Central memory CD8-positive, alpha-beta T cell (primary cell): ENCODE measurements around the gene DIAPH2.

ENCODE experiments used
- ATAC-seq: fragments of 150-1000 bp; cut with Tn5 transposase; replicated peaks from 2 replicates; pipeline ENCODE4 v1.10.0; 2022; ENCODE audit warnings: mild to moderate bottlenecking, moderate FRiP score, moderate number of reproducible peaks; ENCODE audit not compliant: poor library complexity, severe bottlenecking; ENCODE audit errors: extremely low read depth
- DNase-seq, 2 donors: peaks; one replicate each; pipeline ENCODE4 v3.0.0; 2021; ENCODE audit warnings: low spot score in 2 of 2
- H3K27ac Mint-ChIP-seq: one replicate; pipeline ENCODE4 v1.8.0; 2022; ENCODE audit warnings: low read depth, mild to moderate bottlenecking, moderate library complexity, mixed read lengths
- H3K27me3 Mint-ChIP-seq: one replicate; pipeline ENCODE4 v1.8.0; 2022; ENCODE audit warnings: mixed read lengths
- H3K36me3 Mint-ChIP-seq: one replicate; pipeline ENCODE4 v1.8.0; 2022; ENCODE audit warnings: mild to moderate bottlenecking, moderate library complexity, mixed read lengths; ENCODE audit not compliant: insufficient read depth
- H3K4me1 Mint-ChIP-seq: one replicate; pipeline ENCODE4 v1.8.0; 2022; ENCODE audit warnings: mixed read lengths
- H3K4me3 Mint-ChIP-seq: one replicate; pipeline ENCODE4 v1.8.0; 2022; ENCODE audit warnings: mild to moderate bottlenecking, moderate library complexity, mixed read lengths
- H3K9me3 Mint-ChIP-seq: one replicate; pipeline ENCODE4 v1.8.0; 2022; ENCODE audit warnings: mixed read lengths

Gene DIAPH2

DNA sequence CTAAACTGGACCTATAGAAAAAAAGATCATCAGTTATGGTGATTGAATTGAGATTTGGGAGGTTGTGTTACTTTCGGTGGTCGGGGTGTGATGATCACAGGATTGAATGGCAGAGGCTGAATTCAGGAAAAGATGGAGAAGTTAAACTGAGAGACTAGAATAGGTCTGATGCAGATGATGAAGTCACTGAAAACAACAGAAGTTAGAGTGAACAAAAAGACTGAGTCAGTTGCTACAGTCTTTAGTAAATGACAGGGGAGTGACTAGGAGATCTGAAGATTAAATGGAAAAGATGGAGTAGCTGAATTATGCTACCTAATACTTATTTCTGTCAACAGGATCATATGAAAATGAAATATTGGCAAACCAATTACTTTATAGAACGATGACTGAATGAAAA is 362.2 kb downstream of the DIAPH2 start:
- H3K4me3 Mint-ChIP-seq, result no peak overlapping the region
- H3K27me3 Mint-ChIP-seq, result no peaks in the 10 kb centered on the region
- no peaks in the 10 kb centered on the region for H3K4me1 Mint-ChIP-seq
- ATAC-seq (no peak), DNase-seq (no peak)
- H3K36me3 Mint-ChIP-seq, result no peaks in the 10 kb centered on the region
- no peaks in the 10 kb centered on the region for H3K9me3 Mint-ChIP-seq
- H3K27ac Mint-ChIP-seq, result no peak overlapping the region

DNA sequence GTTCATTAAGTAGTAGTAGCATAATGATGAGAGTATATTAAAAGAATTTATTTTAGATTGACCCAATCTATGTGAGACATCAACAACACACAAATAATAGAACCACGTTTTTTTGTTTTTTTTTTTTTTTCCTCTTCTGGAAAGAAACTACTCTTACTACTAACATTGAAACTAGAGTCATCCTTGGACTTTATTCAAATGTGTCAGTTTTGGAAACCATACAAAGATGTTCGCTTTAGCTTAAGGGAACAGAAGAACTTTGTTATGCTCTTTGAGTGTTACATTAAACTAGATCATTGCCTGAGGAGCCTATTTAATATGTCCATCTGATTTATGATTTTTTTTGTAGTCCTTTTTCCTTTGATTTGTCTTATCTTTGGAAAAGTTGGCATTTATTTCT is 365.8 kb downstream of the DIAPH2 start:
- peaks cover 3% of the 10 kb centered on the region for H3K4me1 Mint-ChIP-seq
- no peaks in the 10 kb centered on the region for H3K9me3 Mint-ChIP-seq
- H3K36me3 Mint-ChIP-seq, result no peaks in the 10 kb centered on the region
- no peaks in the 10 kb centered on the region for H3K27me3 Mint-ChIP-seq
- ATAC-seq, result no peak
- no peak overlapping the region for H3K4me3 Mint-ChIP-seq
- DNase-seq, result no peak
- H3K27ac Mint-ChIP-seq, result no peak overlapping the region

DNA sequence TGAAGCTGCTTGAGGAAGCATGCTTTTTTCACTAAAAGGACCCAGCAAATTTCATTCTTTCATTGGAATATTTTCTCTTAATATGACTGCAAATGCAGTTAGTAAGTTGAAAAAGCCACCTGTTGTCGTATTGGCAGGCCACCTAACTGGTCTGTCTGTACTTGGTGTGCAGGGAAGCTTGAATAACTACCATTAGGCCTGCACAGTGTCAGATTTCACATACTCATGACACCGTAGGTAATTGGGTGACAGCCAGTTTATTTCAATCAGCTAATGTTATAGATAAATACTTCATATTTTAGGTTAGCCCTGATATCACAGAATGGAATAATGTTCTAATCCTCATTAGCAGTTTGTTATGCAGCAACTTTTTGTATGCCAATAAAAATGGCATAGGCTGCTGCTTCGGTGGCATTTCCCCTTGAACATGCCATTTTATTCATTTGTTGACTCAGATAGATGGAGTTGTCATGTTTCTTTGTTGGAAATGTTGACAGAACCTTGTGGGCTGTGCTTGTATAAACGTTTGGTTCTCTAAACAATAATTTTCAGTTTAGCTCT is 372.8 kb downstream of the DIAPH2 start:
- Mint-ChIP-seq H3K4me1 (peaks cover 5% of the 10 kb centered on the region), H3K27me3 (no peaks in the 10 kb centered on the region), H3K4me3 (no peak overlapping the region), H3K27ac (no peak overlapping the region), H3K36me3 (no peaks in the 10 kb centered on the region), H3K9me3 (no peaks in the 10 kb centered on the region)
- no peak for DNase-seq
- ATAC-seq, result no peak

DNA sequence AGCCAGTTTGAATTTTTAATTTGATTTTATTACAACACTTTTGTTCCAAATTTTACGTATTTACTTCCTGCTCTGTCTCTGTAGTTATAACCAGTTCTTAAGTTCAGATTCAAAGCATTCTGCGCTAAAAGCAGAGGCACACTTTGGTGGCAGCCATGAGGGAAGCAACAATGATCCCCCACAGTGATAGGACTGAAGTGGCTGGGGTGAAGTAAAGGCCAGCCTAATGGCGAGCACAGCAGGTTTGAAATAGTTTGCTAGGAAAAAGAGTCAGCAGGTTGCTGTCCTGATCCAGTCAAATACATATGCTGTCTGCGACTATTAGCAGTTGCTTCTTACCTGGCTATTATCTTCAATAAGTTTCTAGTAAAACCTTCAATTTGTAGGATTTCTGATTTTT is 375.4 kb downstream of the DIAPH2 start:
- DNase-seq (no peak), ATAC-seq (no peak)
- H3K36me3 Mint-ChIP-seq, result no peaks in the 10 kb centered on the region
- no peak overlapping the region for H3K4me3 Mint-ChIP-seq
- H3K27ac Mint-ChIP-seq, result no peak overlapping the region
- H3K4me1 Mint-ChIP-seq, result peaks cover 5% of the 10 kb centered on the region
- H3K27me3 Mint-ChIP-seq, result no peaks in the 10 kb centered on the region
- H3K9me3 Mint-ChIP-seq, result no peaks in the 10 kb centered on the region

DNA sequence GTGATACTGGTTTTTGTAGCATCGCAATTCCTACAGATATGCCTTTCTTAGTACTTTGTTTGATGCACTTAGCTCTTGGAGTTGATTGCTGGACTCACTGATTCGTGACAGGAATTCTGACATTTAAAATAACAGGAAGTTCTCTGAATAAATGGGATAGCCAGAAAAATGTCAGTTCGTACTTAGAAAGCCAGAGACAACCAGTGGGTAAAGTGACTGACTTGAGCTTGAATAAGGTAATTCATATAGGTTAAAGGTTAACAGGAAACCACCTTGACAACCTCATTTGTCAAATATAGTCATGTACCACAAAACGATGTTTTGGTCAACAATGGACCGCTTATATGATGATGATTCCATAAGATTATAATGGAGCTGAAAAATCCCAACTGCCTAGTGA is 380.4 kb downstream of the DIAPH2 start:
- no peak overlapping the region for H3K27ac Mint-ChIP-seq
- no peak for ATAC-seq
- DNase-seq, result no peak
- H3K9me3 Mint-ChIP-seq, result no peaks in the 10 kb centered on the region
- no peaks in the 10 kb centered on the region for H3K36me3 Mint-ChIP-seq
- no peak overlapping the region for H3K4me3 Mint-ChIP-seq
- no peaks in the 10 kb centered on the region for H3K27me3 Mint-ChIP-seq
- no peaks in the 10 kb centered on the region for H3K4me1 Mint-ChIP-seq

DNA sequence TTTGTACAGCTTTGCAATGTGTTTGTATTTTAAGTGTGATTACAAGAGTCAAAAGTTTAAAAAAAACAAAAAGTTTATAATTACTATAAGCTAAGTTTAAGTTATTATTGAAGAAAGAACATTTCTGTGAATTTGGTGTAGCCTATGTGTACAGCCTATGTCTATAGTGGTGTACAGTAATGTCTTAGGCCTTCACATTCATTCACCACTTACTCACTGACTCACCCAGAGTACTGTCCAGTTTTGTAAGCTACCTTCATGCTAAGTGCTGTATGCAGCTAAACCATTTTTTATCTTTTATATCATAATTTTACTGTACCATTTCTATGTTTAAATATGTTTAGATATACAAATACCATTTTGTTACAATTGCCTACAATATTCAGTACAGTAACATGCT is 381.3 kb downstream of the DIAPH2 start:
- no peaks in the 10 kb centered on the region for H3K9me3 Mint-ChIP-seq
- H3K4me1 Mint-ChIP-seq, result no peaks in the 10 kb centered on the region
- H3K36me3 Mint-ChIP-seq, result no peaks in the 10 kb centered on the region
- no peak for ATAC-seq
- H3K4me3 Mint-ChIP-seq, result no peak overlapping the region
- no peak overlapping the region for H3K27ac Mint-ChIP-seq
- no peaks in the 10 kb centered on the region for H3K27me3 Mint-ChIP-seq
- no peak for DNase-seq

DNA sequence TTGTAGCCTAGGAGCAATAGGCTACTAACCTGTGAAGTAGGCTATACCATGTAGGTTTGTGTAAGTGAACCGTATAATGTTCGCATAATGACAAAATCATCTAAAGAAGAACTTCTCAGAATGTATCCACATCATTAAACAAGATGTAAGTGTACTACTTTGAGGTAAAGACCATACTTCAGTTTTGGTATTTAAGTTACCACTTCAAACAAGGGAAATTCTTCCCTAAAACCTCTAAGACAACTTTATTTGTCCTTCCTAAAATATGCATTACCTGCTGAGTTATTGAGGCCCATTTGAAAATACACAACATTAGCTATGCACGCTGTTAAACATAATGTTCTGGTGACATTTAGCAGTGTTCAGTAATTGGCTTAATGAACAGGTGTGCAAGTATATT is 381.7 kb downstream of the DIAPH2 start:
- Mint-ChIP-seq H3K4me3 (no peak overlapping the region), H3K27me3 (no peaks in the 10 kb centered on the region), H3K4me1 (no peaks in the 10 kb centered on the region), H3K27ac (no peak overlapping the region), H3K36me3 (no peaks in the 10 kb centered on the region), H3K9me3 (no peaks in the 10 kb centered on the region)
- ATAC-seq, result no peak
- no peak for DNase-seq

DNA sequence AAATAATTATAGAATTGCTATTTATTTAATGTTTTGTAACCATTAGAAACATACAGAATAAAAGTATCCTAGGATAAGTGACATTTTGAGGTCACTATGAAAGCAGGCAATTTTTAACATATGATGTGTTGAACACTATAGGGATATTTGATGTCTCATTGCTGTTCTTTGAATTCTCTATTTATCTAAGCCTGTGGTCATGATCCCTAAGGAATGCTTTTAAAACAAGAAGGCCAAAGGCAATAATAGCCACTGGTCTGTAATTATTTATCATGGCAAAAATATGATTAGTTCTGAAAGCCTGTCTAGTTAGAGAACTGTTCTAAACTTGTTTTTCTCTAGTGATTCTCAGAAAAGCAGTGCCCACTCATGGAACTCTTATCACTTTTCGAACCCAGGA is 385.7 kb downstream of the DIAPH2 start:
- H3K9me3 Mint-ChIP-seq, result no peaks in the 10 kb centered on the region
- no peaks in the 10 kb centered on the region for H3K4me1 Mint-ChIP-seq
- no peaks in the 10 kb centered on the region for H3K36me3 Mint-ChIP-seq
- DNase-seq (no peak), ATAC-seq (no peak)
- H3K27me3 Mint-ChIP-seq, result no peaks in the 10 kb centered on the region
- H3K27ac Mint-ChIP-seq, result no peak overlapping the region
- H3K4me3 Mint-ChIP-seq, result no peak overlapping the region

DNA sequence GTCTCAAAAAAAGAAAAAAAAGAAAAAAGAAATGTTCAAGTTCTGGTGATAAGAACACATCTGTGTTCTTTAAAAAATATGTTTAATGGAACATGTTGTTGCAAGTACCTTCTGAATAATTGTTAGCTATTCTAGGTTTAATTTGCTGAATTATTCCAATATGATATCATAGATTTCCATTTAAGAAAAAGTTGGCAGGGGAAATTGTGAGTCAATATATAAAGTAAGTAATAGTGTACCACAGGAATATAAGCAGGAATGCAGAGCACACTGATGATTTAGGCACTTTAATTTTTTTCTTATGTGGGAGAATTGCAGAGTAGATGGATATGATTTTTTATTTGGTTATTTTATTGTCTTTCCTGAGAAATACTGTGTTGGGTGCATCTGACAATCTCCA is 389.8 kb downstream of the DIAPH2 start:
- H3K4me1 Mint-ChIP-seq, result no peaks in the 10 kb centered on the region
- no peaks in the 10 kb centered on the region for H3K27me3 Mint-ChIP-seq
- peaks cover 6% of the 10 kb centered on the region for H3K36me3 Mint-ChIP-seq
- no peak overlapping the region for H3K27ac Mint-ChIP-seq
- ATAC-seq, result no peak
- no peaks in the 10 kb centered on the region for H3K9me3 Mint-ChIP-seq
- no peak overlapping the region for H3K4me3 Mint-ChIP-seq
- DNase-seq, result no peak

DNA sequence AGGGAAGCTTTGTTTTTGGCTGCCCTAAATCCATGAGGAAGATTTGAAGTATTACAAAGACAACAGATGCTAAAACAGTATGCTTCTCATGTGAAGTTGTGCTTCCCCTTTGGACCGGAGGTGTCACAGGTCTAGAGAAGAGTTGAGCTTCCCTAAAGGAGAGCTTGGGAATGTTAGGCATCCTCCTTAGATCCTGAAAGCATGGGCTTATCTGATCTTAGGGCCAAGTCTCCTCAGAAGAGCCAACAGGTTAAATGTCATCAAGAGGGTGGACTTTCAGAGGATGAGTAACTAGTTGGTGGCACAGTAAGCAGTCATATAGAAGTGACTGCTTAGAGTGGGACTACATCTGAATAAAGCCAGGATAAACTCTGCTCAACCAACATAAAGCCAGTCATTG is 404.5 kb downstream of the DIAPH2 start:
- Mint-ChIP-seq H3K9me3 (no peaks in the 10 kb centered on the region), H3K36me3 (peaks cover 4% of the 10 kb centered on the region), H3K27me3 (no peaks in the 10 kb centered on the region), H3K4me3 (no peak overlapping the region), H3K4me1 (no peaks in the 10 kb centered on the region), H3K27ac (no peak overlapping the region)
- DNase-seq, result no peak
- no peak for ATAC-seq

DNA sequence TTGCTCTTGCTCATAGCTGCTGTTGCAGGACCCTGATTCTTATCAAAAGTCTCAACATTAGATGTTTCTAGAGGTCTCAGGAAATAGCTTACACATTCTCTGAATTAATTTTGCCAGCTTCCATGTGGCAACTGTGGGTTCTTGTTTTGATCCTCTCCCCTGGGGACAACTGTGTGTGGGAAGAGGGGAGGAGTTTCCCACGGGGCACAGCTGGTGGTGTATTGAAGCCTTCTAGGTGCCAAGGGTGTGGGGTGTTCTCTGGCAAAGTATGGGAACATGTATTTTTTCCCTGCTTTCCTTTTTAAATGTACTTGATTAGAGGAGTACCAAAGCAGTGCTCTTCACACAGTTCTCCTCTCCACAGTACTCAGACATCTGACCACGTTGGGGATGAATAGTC is 411.7 kb downstream of the DIAPH2 start:
- Mint-ChIP-seq H3K4me3 (no peak overlapping the region), H3K27ac (no peak overlapping the region), H3K9me3 (no peaks in the 10 kb centered on the region), H3K36me3 (no peaks in the 10 kb centered on the region), H3K4me1 (no peaks in the 10 kb centered on the region), H3K27me3 (no peaks in the 10 kb centered on the region)
- ATAC-seq (no peak), DNase-seq (no peak)

DNA sequence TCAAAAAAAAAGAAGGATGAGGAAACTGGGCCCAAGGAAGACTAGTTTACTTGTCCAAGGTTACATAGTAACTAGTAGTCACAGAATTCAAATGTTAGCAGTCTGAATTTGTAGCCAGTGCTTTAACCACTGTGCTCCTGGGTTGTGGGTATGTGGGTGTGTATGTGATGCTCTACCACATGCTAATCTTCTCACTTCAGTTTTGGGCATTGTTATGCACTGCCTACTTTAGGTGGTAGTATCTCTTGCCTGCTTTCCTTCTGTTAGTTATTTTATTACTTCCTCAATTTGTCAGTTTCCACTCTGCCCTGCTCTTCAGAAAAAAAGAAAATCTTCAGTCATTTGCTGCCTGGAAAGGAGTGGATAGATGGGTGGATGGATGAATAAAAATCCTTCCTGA is 418.3 kb downstream of the DIAPH2 start:
- Mint-ChIP-seq H3K27me3 (no peaks in the 10 kb centered on the region), H3K36me3 (no peaks in the 10 kb centered on the region), H3K4me1 (no peaks in the 10 kb centered on the region), H3K27ac (no peak overlapping the region), H3K9me3 (no peaks in the 10 kb centered on the region), H3K4me3 (no peak overlapping the region)
- DNase-seq, result no peak
- ATAC-seq, result no peak

DNA sequence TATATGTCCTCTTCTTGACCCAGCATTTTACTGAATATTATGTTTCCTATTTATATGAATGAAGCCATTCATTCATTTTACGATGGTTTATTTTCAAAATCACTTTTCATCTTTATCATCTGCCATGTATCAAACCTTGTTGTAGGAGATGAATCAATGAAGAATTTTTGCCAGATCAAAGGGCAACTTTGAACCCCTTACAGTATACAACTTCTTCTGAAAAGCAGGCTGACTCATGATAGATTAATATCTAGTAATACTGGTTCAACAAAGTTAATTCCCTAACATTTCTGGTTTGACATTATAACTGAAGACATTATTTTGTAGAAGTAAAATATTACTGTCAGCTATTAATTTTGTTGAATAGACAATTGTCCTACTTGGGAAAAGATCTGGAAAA is 425.1 kb downstream of the DIAPH2 start:
- no peak for ATAC-seq
- Mint-ChIP-seq H3K27ac (no peak overlapping the region), H3K4me3 (no peak overlapping the region), H3K4me1 (no peaks in the 10 kb centered on the region), H3K27me3 (no peaks in the 10 kb centered on the region), H3K36me3 (peaks cover 4% of the 10 kb centered on the region), H3K9me3 (no peaks in the 10 kb centered on the region)
- no peak for DNase-seq

DNA sequence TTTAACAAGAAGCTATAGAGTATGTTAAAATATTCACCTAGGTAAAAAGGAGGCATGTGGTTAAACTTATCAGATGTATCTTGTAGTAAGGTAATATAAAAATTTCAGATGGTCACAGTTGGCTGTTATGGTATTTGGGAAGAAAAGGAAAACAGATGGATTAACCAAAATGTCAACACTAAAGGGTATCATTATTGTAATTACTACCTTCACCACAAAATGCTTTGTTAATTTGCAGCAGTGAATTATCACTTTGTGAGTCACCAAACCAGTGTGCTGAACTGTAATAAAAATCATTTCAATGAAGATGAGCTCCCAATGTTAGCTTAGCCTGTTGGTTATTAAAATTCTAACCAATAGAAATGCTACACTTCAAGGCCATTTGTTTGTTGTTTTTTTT is 432.9 kb downstream of the DIAPH2 start:
- H3K4me1 Mint-ChIP-seq, result no peaks in the 10 kb centered on the region
- ATAC-seq (no peak), DNase-seq (no peak)
- H3K9me3 Mint-ChIP-seq, result no peaks in the 10 kb centered on the region
- H3K4me3 Mint-ChIP-seq, result no peak overlapping the region
- no peaks in the 10 kb centered on the region for H3K27me3 Mint-ChIP-seq
- H3K27ac Mint-ChIP-seq, result no peak overlapping the region
- peaks cover 3% of the 10 kb centered on the region for H3K36me3 Mint-ChIP-seq
